ENCODE measurements around the gene ATXN1L. TPM values are rescaled to one million over a fixed set of nuclear protein-coding genes. Genes with fewer than 3 reads are reported as not detected.

The ATXN1L gene
- total RNA-seq, 1 donor from 2014 or later = 28.3 TPM

GRCh38 chr16:71843572-71843971 is 2.2 kb upstream of the ATXN1L start:
- DNase-seq (no peak), ATAC-seq (ENCODE audit: low read depth) (no peak)
- Mint-ChIP-seq H3K36me3 (ENCODE audit: low read depth) (peaks cover 16% of the 10 kb centered on the region), H3K4me1 (peaks cover 51% of the 10 kb centered on the region), H3K27ac (peak overlapping the region; percentile 41), H3K27me3 (no peaks in the 10 kb centered on the region), H3K9me3 (no peaks in the 10 kb centered on the region), H3K4me3 (no peak overlapping the region)
- no peak for TF ChIP-seq CTCF (IDR thresholded peaks at IDR 0.05)
- ChIA-PET POLR2A (interaction anchor here (0.7 to 5.6 kb wide), 8 partner anchors 9 to 73 kb away, joined by 3 to 60 read pairs (median 4); partner anchors contain the start of gene AP1G1), CTCF (interaction anchor here (1.2 kb wide), 1 partner anchor 39 kb away, joined by 4 read pairs; no protein-coding TSS in a partner anchor)
- intact Hi-C loops (cut with micrococcal nuclease) = no loop called here

GRCh38 chr16:71846431-71846830 is 655 bp downstream of the ATXN1L start:
- TF ChIP-seq CTCF (IDR thresholded peaks at IDR 0.05) = no peak
- H3K27ac Mint-ChIP-seq = peak overlapping the region; percentile 98
- no peaks in the 10 kb centered on the region for H3K27me3 Mint-ChIP-seq
- intact Hi-C loops (cut with micrococcal nuclease) = no loop called here
- H3K36me3 Mint-ChIP-seq (ENCODE audit: low read depth) = peaks cover 40% of the 10 kb centered on the region
- H3K4me3 Mint-ChIP-seq = peak overlapping the region; percentile 92
- ATAC-seq (ENCODE audit: low read depth) = no peak
- POLR2A ChIA-PET = interaction anchor here (0.8 to 1.3 kb wide), 7 partner anchors 9 to 48 kb away, joined by 3 to 16 read pairs (median 3); partner anchors contain the start of genes AP1G1 and ZNF821
- H3K4me1 Mint-ChIP-seq = peaks cover 51% of the 10 kb centered on the region
- CTCF ChIA-PET = interaction anchor here (0.8 to 1.1 kb wide), 2 partner anchors 36 to 37 kb away, joined by 4 to 5 read pairs; no protein-coding TSS in a partner anchor
- DNase-seq = no peak
- H3K9me3 Mint-ChIP-seq = no peaks in the 10 kb centered on the region

GRCh38 chr16:71847096-71847495 is 1.3 kb downstream of the ATXN1L start:
- intact Hi-C loops (cut with micrococcal nuclease) = no loop called here
- H3K27ac Mint-ChIP-seq = peak overlapping the region; percentile 98
- ChIA-PET POLR2A (interaction anchor here (1.1 to 1.3 kb wide), 3 partner anchors 36 to 48 kb away, joined by 4 to 16 read pairs (median 6); partner anchors contain the start of gene AP1G1), CTCF (no interaction called here)
- DNase-seq (no peak), ATAC-seq (ENCODE audit: low read depth) (no peak)
- H3K4me1 Mint-ChIP-seq = peaks cover 48% of the 10 kb centered on the region
- no peaks in the 10 kb centered on the region for H3K27me3 Mint-ChIP-seq
- H3K9me3 Mint-ChIP-seq = no peaks in the 10 kb centered on the region
- no peak for TF ChIP-seq CTCF (IDR thresholded peaks at IDR 0.05)
- H3K36me3 Mint-ChIP-seq (ENCODE audit: low read depth) = peaks cover 45% of the 10 kb centered on the region
- peak overlapping the region; percentile 92 for H3K4me3 Mint-ChIP-seq

GRCh38 chr16:71848622-71849021 is 2.8 kb downstream of the ATXN1L start:
- DNase-seq (no peak), ATAC-seq (ENCODE audit: low read depth) (no peak)
- H3K9me3 Mint-ChIP-seq = no peaks in the 10 kb centered on the region
- intact Hi-C loops (cut with micrococcal nuclease) = loop anchor here (1.0 kb wide), 1 partner anchor 9 kb away; no protein-coding TSS in a partner anchor
- POLR2A ChIA-PET = no interaction called here
- no peak for TF ChIP-seq CTCF (IDR thresholded peaks at IDR 0.05)
- no peaks in the 10 kb centered on the region for H3K27me3 Mint-ChIP-seq
- no peak overlapping the region for H3K27ac Mint-ChIP-seq
- H3K4me1 Mint-ChIP-seq = peaks cover 50% of the 10 kb centered on the region
- peaks cover 54% of the 10 kb centered on the region for H3K36me3 Mint-ChIP-seq (ENCODE audit: low read depth)
- CTCF ChIA-PET = no interaction called here
- H3K4me3 Mint-ChIP-seq = no peak overlapping the region

- peaks cover 56% of the 10 kb centered on the region for H3K4me1 Mint-ChIP-seq
- no peaks in the 10 kb centered on the region for H3K27me3 Mint-ChIP-seq
- intact Hi-C loops (cut with micrococcal nuclease) = no loop called here
- no peaks in the 10 kb centered on the region for H3K9me3 Mint-ChIP-seq
- no peak overlapping the region for H3K4me3 Mint-ChIP-seq
- ATAC-seq (ENCODE audit: low read depth) = no peak
- no peak overlapping the region for H3K27ac Mint-ChIP-seq
- no peak for TF ChIP-seq CTCF (IDR thresholded peaks at IDR 0.05)
- H3K36me3 Mint-ChIP-seq (ENCODE audit: low read depth) = peaks cover 66% of the 10 kb centered on the region
- DNase-seq = no peak
- ChIA-PET POLR2A (interaction anchor here (0.6 to 2.4 kb wide), 4 partner anchors 8 to 43 kb away, joined by 3 to 12 read pairs (median 4); partner anchors contain the start of gene AP1G1), CTCF (no interaction called here)
Measured at GRCh38 chr16:71851746-71852145, 6.0 kb downstream of the ATXN1L start.

Data from activated B cell treated with CpG ODN at 0.5 μM for 24 hours (primary cell).